ENCODE measurements around the gene AFF3.

GRCh38 chr2:99576775-99577174 is 565.6 kb downstream of the AFF3 start:
- TF ChIP-seq CTCF (conservative IDR thresholded peaks at IDR 0.05) (no peak), EZH2 (IDR thresholded peaks at IDR 0.05; ENCODE audit: low read depth) (no peak)

Data from PC-9 (cell line).